NOMO-1 treated with dmso at 0.1 percent for 144 hours (cell line): ENCODE results near the gene ANO1.

Experiments
- DNase-seq: peaks from one replicate; lab custom pipeline; 2025; ENCODE audit not compliant: unreplicated experiment; lab: John Stamatoyannopoulos, UW

ANO1 gene

GRCh38 chr11:70111269-70112016, 33.3 kb downstream of the ANO1 start:
- peak; percentile 37 for DNase-seq

DNA sequence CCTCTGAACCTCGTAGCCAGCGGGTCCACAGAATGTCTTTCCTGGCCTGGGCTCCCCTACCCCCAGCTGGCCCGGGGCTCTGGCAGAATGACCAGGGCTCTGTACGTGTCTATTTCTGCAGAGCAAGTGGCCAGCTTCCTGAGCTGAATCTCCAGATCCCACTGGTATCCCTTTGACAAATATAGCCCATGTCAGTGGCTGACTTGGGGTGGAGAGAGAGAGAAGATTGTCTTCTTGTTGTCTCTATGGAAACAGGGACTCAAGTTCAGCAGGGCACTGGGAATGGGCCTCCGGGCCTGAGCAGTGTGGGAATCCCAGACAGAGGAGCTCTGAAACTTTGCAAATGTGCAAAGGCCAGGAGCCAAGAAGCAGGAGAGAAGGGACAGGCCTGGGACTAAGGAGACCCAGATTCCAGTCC, 33.9 kb downstream of the ANO1 start:
- no peak for DNase-seq

GRCh38 chr11:70113801-70114200, 35.7 kb downstream of the ANO1 start:
- no peak for DNase-seq

DNA sequence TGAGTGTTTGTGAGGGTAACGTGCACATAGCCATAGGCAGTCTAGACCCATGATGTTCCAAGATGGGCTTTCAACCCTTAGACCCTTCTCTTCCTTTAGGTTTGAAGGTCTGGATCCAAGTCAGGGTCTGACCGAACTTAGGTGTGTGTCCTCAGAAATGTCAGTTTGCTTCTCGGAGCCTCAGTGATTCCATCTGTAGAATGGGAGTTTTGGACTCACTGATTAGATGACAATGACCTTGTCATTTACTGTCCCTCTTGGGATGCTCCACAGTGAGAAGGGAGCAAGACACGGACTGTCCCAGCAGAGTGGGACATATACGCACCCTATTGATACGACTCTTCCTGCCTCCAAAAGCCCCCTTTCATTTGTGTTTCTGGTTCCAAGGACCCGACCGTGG, 37.7 kb downstream of the ANO1 start:
- DNase-seq = no peak

DNA sequence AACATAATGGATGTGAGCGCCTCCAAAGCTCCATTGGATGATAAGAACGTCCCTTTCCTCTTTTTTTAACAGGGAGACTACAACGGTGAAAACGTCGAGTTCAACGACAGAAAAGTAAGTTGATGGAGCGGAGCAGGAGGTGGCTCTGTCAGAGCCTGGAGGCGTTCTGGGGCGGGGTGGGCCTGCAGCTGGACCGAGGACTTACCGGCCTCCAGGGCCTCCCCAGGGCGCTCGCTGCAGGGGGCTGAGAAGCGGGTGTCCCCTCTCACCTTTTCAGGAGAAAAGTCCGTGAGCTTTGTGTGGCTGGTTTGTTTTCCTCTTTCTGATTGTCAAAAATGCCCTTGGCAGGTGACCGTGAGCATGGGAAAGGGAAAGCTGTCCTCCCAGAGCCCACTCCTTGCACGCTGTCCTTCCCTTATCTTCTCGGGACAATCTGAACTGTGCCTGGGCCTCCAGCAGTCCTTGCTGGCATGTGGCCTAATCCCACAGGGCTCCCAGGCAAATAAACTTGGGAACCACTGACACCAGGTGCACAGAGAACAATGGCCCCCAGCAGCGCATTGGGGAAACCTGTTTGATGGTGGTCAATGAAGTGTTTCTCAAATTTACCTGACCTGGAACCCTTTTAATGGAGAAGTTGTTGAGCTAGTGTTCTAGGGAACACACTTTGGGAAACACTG, 38.4 kb downstream of the ANO1 start:
- no peak for DNase-seq

DNA sequence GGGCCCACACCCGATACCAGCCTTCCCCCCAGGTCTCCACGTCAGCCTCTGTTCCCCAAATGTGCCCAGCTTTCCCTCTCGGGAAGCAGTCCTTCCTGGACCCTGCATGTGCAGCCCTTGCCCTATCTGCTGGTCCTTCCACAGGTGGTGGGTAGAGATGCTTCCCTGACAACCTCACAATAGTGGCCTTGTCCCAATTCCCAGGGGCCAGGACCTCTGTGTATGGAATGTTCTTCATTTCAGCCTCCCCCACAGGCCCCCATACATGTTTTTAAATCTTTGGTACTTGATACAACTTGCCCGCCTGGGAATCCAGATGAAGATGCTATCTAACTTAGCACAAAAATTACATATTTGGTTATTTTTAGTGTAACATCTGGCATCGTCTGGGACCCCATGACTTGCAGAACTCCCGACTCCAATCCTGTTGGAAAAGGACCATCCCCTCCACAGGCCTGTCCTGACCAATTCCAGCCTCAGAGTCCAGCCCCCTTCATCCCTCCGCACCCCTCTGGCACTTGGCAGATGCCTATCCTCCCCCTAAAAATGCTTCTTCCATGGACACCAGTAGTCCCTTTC, 39.5 kb downstream of the ANO1 start:
- no peak for DNase-seq

DNA sequence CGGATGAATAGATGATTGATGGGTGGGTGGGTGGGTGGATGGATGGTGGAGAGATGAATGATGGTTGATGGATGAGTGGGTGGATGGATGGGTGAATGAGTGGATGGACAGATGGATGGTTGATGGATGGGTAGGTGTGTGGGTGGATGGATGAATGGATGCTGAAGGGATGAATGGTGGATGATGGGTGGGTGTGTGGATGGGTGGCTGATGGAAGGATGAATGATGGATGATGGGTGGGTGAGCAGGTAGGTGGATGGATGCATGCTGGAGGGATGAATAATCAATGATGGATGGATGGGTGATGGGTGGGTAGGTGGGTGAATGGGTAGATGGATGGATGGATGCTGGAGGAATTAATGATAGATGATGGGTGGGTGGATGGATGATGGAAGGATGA, 40.5 kb downstream of the ANO1 start:
- no peak for DNase-seq

DNA sequence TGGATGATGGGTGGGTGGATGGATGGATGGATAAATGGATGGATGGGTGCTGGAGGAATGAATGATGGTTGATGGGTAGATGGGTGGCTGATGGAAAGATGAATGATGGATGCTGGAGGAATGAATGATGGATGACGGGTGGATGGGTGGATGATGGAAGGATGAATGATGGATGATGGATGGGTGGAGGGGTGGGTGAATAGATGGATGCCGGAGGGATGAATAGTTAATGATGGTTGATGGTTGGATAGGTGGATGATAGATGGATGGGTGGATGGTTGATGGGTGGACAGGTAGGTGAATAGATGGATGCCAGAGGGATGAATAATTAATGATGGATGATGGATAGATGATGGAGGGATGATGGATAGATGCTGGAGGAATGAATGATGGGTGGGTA, 41.4 kb downstream of the ANO1 start:
- no peak for DNase-seq

- DNase-seq = no peak
These were observed 42.6 kb downstream of the ANO1 start for GRCh38 chr11:70120674-70121073.

DNA sequence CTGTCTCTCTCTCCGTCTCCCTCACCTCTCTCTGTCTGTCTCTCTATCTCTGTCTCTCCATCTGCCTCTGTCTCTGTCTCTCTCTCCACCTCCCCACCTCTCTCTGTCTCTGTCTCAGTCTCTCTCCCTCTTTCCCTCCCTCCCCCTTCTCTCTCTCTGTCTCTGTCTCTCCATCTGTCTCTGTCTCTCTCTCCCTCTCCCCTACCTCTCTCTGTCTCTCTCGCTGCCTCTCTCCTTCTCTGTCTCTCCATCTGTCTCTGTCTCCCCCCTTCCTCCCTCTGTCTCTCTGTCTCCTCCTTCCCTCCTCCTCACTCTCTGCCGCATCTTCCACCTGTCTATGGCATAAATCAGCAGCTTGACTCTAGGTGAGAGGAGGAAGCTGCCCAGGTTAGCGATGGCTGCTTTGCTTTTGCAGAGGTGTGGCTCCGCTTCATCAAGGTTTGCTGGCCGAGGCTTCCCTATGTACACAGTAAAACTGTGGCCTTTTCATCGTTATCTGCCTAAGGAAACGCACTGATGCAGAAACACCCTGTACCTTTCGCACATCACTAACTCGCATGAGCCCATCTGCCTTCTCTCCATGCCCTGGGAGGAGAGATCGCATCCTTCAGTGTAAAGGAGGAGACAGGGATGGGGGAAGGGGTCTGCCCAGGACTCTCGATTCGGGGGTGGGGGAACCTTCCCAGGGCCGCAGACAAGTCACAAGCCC, 44.5 kb downstream of the ANO1 start:
- no peak for DNase-seq

GRCh38 chr11:70123711-70124110, 45.6 kb downstream of the ANO1 start:
- no peak for DNase-seq

- no peak for DNase-seq
These were observed 46.3 kb downstream of the ANO1 start for GRCh38 chr11:70124321-70125000.

GRCh38 chr11:70126494-70126893, 48.4 kb downstream of the ANO1 start:
- DNase-seq = no peak

DNA sequence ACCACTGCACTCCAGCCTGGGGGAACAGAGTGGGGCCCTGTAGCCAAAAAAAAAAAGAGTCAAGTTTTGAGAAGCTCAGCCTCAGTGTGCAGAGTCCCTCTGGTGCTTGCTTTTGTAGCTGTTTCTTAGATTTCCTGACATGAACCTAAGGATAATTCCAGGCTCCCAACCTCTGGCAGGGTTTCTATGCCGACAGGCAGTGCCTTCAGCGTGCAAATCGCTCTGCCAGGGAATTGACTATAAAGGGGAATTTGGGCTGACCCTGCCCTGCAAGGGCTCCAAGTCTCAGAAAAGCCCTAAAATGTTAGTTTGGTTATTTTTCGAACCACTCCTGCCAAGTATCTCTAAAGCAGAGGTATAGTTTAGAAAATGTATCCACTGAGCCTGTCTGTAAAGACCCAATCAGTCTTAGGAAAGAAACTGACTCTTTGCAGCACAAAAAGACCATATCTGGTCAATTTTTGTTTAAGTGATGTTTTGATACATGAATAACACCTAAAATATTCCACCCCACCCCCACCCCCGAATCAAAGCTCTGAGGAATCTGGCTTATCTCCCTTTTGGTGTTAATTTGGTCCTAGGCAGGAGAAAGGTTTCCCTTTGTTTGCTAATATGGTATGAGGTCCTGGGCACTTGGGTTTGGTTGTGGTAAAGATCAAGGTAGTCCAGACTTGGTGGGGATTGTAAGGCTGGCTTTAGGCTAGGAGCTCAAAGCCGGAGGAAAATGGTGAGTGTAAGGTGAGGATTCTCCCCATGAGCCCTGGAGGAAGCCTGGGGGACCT, 49.7 kb downstream of the ANO1 start:
- no peak for DNase-seq

DNA sequence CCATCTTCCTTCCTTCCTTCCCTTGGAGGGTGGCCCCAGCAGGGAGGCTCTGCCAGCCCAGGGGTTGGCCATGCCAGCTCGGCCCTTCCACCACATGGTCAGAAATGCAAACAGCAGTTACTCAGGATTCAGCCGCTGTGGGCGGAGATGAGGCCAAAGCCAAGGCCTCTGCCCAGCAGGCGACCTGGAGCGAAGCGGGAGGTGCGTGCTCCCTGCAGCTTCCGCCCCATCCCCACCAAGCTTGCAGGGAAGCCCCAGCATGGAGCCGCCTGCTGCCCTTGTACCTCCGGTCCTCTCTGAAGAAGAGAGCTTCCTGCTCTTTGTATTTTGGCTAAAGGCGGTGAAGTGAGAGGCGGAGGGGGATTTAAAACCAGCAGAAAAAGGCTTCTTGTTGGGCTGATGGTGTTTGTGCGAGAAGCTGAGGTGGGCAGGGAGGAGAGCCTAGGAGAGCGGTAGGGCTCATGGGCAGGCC, 50.4 kb downstream of the ANO1 start:
- DNase-seq = no peak

DNA sequence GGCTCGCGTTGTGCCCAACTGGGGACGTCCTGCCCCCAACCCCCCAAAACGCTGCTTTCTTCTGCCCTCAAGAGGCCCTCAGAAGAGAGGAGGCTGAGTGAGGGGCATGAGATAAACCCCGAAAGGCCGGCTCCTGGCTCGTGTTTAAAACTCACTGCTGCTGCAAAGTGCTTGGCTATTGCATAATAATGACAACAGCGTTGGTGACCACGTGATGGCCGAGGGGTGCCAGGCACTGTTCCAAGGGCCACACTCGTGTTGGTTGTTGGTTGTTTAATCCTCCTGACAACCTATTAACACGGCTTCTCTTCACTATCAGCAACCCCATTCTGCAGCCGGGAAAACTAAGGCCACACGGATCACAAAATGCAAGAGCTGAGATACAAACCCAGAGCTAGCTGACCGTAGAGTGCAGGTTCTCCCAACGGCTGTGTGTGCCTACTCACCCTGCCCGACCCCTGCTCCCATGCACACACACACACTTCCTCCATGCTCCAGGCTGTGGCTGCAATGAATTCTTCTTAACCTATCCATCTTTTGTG, 51.0 kb downstream of the ANO1 start:
- no peak for DNase-seq

DNA sequence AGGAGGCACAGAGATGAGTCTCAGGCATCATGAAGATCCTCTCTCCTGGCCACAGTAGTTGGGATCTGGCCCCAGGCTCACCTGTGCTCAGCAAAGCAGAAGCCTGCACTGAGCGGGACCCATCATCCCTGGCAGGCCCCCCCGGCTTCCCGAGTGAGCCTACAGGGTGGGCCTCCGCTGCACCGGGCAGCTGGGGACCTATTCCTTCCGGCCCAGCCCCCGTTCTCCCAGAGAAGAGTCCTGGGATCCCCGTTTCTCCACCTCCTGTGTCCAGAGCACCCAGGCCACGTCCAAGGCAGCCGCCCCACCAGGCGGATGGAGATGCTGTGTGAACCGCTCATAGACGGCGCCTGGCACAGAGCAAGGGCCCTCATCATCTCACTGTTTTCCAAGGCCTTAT, 52.5 kb downstream of the ANO1 start:
- DNase-seq = no peak

DNA sequence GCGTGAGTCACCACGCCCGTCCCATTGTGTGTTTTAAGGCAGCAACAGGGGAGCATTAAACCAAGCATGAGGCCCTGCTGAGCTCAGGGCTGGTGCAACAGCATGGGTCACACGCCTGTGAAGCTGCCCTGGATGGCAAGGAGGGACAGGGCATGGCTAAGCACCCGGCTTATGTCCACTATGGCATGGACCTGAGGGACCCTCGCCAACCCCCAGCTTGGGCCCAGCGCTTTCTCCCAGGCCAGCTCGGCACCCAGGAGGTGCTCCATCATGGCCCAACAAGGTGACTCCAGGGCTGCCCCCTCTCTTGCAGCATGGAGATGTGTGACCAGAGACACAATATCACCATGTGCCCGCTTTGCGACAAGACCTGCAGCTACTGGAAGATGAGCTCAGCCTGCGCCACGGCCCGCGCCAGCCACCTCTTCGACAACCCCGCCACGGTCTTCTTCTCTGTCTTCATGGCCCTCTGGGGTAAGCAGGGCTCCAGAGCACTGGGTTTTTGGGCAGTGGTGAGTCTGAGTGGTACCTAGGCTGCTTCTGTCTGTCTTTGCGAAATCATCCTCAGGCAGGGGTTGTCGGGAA, 53.6 kb downstream of the ANO1 start:
- no peak for DNase-seq

GRCh38 chr11:70132641-70133040, 54.5 kb downstream of the ANO1 start:
- no peak for DNase-seq
